KOPT-K1 (cell line): ENCODE measurements around the gene SLC15A5.

Source experiments
- H3K27ac ChIP-seq: fragments of 200-600 bp; sonication (generic); 2 replicates; pipeline ENCODE4 v1.5.1; 2016; ENCODE audit warnings: antibody characterized with exemption, mild to moderate bottlenecking, low read depth, low read length; ENCODE audit not compliant: poor library complexity, severe bottlenecking
- H3K36me3 ChIP-seq: fragments of 200-600 bp; sonication (generic); 2 replicates; pipeline ENCODE4 v1.5.1; 2017; ENCODE audit warnings: antibody characterized with exemption, mild to moderate bottlenecking, low read length, moderate library complexity; ENCODE audit not compliant: insufficient read depth
- H3K9me3 ChIP-seq: fragments of 200-600 bp; sonication (generic); 2 replicates; pipeline ENCODE4 v1.5.1; 2017; ENCODE audit warnings: antibody characterized with exemption, low read length, mild to moderate bottlenecking; ENCODE audit not compliant: insufficient read depth, poor library complexity, severe bottlenecking

Gene SLC15A5

DNA sequence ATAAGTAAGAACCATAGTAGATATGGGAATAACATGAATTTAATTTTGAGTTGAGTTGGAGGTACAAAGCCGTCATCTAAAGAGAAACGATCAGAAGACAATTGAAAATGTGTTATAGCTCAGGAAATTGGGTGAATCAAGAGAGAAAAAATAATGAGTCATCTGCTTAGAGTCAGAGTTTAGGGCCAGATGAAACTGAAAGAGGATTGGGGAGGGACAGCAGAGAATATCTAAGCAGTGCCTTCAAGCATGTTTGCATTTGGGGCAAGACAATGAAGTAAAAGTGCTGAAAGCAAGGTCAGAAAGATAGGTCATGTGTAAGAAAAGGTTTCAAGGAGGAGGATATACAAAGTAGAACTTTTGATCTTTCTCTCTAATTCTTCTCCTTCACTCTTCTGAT lies 49.4 kb downstream of the SLC15A5 start:
- Histone ChIP-seq H3K27ac (no peak overlapping the region), H3K9me3 (no peaks in the 10 kb centered on the region), H3K36me3 (no peaks in the 10 kb centered on the region)

DNA sequence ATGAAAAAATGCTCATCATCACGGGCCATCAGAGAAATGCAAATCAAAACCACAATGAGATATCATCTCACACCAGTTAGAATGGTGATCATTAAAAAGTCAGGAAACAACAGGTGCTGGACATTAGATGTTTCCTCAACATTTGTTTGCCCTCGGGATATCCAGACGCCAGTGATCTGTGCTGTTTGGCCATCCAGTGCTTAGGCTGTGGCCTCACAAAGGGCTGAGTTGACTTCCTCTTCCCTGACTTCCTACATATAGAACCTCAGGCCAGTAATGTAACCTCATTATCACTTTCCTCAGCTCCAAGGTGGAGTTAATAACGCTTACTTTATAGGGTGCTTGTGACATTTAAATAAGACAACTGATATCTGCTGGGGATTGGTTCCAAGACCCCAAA lies 51.8 kb downstream of the SLC15A5 start:
- H3K9me3 ChIP-seq: no peaks in the 10 kb centered on the region

DNA sequence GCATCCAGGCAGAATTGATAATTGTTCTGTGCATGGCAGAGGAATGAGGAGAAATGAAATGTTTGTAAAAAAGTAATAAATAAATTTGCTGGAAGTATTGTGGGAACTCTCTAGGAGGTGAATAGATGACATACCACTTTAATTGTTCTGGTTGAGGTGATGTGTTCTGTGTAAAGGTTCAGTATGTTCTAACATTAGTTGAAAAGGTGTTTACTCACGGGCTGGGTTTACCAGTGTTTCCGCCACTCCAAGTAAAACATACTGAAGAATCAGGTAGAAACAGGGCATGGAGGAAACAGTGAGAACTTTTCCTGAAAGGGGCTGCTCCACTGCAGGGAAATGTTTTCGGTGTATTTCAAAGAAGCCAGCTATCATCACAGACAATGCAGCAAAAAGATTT lies 53.3 kb downstream of the SLC15A5 start:
- Histone ChIP-seq H3K36me3 (no peaks in the 10 kb centered on the region), H3K9me3 (no peaks in the 10 kb centered on the region), H3K27ac (no peak overlapping the region)

More for the DNA sequence above, 51.8 kb downstream of the SLC15A5 start:
- Histone ChIP-seq H3K27ac (no peak overlapping the region), H3K36me3 (no peaks in the 10 kb centered on the region)

DNA sequence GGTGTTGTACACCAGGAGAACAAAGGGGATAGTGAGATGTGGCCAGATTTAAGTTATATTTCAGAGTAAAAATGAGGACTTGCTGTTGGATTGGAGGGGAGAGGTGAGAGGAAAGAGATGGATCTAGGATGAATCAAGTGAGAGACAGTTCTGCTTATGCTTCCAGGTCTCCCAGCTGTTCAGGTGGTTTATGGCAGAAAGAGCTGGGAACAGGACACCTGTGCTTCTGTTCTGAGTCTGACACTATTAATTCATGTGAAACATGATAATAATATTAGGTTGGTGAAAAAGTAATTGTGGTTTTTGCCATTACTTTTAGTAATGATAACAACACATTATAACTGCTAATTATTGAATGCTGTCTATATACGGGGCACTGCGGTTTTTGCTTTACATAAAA lies 55.7 kb downstream of the SLC15A5 start:
- Histone ChIP-seq H3K36me3 (no peaks in the 10 kb centered on the region), H3K27ac (no peak overlapping the region)

DNA sequence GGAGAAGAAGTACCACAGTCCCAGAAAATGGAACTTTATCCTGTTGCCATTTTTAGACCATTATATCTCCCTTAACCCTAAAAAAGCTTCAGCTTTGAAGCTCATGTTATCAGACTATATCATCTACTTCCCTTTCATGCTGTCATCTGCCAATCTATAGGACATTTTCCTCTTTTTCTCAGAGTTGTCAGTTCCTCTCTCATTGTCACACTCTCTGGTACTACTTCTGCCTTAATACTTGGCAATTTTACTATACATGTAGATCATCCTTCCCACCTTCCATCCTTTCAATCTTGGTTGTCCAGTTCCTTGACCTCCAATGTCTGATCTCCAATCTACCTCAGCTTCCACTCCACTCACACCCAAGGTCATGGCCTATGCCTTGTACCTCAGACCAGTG lies 57.4 kb downstream of the SLC15A5 start:
- Histone ChIP-seq H3K36me3 (no peaks in the 10 kb centered on the region), H3K9me3 (no peaks in the 10 kb centered on the region), H3K27ac (no peak overlapping the region)

More for the DNA sequence above, 55.7 kb downstream of the SLC15A5 start:
- no peaks in the 10 kb centered on the region for H3K9me3 ChIP-seq

DNA sequence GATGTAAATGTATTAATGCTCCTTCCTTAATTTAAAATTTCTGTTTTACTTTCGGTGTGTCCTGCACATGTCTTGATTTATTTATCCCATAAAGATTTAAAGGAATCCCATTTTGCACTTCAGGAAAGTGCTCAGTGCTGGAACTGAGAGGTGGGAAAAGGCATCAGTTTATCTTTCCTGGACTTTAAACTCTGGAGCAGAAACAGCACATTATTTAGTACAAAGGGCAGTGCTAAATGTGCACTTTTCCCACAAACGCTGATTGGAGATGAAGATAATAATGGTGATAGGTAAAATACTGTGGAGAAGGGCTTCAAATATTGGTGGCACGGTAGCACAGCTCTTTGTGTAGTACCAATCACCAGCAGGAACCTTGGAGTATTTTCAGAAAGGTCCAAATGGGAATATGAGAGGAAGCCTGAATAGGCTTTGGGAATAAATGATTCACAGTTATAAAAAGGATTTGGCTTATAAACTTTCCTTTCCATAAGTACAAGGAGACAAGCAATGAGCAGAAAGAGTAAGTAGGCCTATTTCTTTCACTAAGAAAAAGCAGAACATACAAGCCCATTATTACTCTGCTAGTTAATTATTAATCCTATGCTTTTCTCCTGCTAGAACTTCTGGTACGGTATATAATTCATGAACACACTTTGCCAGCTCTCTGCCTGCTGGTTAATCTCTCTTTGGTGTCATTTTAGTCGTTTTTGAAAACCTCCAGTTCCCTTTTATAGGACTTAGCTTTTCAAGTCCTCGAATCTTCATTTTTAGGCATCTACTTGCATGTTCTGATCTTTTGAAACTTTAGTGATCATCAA lies 58.3 kb downstream of the SLC15A5 start:
- Histone ChIP-seq H3K36me3 (no peaks in the 10 kb centered on the region), H3K27ac (no peak overlapping the region), H3K9me3 (no peaks in the 10 kb centered on the region)

DNA sequence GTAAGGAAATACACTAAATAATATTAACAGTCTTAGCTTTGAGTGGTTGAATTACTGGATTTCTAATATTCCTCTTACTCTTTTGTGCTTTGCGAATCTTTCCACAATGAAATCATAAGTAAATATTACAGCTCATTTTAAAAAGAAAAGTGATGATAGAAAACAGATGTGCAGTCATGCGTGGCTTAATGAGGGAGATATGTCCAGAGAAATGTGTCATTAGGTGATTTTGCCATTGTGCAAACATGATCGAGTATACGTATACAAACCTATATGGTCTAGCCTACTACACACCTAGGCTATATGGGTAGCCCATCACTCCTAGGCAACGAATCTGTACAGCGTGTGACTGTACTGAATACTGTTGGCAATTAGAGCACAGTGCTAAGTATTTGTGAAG lies 59.3 kb downstream of the SLC15A5 start:
- Histone ChIP-seq H3K9me3 (no peaks in the 10 kb centered on the region), H3K36me3 (no peaks in the 10 kb centered on the region), H3K27ac (no peak overlapping the region)

DNA sequence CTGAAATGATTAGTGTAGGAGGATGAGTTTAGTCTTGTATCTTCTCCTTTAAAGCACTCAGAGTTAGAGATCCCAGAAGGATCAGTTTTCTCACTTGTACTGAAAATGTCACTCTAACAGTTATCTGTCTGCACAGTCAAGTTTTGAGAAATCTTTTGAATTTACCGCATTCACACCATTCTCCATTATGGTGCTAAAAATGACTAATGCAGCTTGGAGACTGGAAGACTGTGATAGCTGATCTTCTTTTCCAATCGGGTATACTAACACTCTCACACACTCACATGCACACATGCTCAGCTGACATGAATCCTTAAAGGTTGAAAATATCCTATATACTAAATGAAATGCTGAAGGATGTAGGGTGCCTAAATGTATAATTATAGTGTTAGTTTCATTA lies 65.8 kb downstream of the SLC15A5 start:
- Histone ChIP-seq H3K9me3 (no peaks in the 10 kb centered on the region), H3K27ac (no peak overlapping the region)

DNA sequence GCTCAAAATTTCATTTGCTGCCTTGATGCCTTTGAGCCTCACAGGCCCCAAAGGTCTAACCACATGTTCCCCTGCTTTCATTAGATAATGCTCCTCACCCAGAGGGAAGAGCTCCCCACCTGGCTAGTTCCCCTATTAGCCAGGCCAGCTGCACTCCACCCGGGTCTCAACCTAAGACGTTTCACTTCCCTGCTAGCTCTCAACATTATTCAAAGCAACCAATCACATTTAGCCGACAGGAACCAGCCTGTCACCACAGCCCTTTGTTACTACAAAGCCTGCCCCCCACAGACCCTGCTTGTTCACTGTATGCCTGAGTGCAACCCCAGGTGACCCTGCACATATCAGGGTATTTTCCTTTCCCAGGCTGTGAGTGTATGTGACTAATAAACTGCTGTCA lies 78.6 kb downstream of the SLC15A5 start:
- H3K27ac ChIP-seq: no peak overlapping the region
- no peaks in the 10 kb centered on the region for H3K9me3 ChIP-seq
- no peaks in the 10 kb centered on the region for H3K36me3 ChIP-seq

More for the DNA sequence above, 65.8 kb downstream of the SLC15A5 start:
- no peaks in the 10 kb centered on the region for H3K36me3 ChIP-seq

DNA sequence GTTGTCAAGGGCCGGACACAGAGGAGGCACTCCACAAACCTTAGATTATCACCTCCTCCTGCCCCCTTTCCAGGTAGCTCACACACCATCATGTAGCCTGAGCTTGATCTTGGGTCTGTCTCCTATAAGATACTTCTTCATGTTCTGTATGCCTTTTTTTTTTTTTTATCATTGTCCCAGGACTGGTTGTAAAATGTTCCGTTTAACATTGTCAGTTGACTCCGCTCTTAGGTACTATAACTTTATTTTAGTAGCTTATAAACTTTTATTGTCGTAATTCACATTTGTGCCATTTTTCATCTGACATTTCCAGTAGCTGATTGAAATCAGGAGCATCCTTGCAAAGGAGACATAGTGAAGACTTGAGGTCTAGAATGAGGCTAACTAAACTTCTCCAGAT lies 79.9 kb downstream of the SLC15A5 start:
- no peaks in the 10 kb centered on the region for H3K36me3 ChIP-seq
- no peaks in the 10 kb centered on the region for H3K9me3 ChIP-seq
- H3K27ac ChIP-seq: no peak overlapping the region

DNA sequence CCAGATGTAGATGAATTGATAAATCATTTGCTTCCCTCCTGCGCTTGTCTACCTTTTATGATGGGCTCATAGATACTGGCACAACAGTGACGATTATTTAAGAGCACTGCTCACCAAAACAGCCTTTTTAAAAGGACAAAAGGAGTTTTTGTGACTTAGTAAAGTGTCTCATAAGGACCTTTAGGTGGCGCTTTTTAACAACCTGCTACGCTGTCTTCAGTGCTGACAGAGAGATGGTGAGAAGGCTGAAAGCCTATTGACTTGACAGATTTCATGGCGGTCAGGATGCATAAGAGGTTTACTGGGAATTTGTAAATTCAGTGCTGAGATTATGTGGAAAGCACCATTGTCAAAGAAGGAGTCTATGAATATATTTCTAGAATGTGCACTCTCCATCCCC lies 87.6 kb downstream of the SLC15A5 start:
- H3K27ac ChIP-seq: no peak overlapping the region
- no peaks in the 10 kb centered on the region for H3K9me3 ChIP-seq
- no peaks in the 10 kb centered on the region for H3K36me3 ChIP-seq

DNA sequence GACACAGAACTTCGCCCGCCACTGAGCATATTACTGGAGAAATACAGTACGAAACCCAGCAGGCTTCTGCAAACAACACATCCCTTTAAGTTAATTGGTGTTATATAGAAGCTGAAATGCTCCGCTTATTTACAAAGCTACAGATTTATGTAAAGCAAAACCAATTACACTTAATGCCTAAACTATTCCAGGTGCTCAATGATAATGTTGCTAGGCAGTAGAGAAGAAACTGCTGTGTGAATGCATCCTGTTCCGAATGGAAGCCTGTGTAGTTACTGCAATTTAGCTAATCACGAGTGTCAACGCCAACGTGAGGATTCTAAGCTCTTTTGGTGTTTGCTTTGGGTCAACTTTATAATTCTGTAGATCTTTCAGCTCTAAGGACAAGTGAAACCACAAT lies 89.8 kb downstream of the SLC15A5 start:
- no peaks in the 10 kb centered on the region for H3K36me3 ChIP-seq
- no peak overlapping the region for H3K27ac ChIP-seq
- no peaks in the 10 kb centered on the region for H3K9me3 ChIP-seq

DNA sequence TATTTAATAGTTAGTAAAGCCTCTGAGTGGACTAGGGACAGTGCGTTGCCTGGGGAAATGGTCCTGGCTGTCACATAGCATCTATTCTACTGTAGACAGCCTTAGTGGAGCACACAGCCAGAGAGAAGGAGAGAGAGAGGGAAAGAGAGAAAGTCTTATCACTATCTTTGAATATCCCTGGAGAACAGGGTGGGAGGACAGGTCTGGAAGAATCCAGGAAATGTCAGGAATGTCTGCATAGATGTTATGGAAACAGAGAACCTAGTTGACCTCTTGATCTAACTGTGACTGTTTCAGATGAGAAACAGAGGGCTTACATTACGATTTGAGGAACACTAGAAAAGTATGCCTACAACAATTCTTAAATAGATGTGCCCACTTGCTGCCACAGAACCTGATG lies 92.8 kb downstream of the SLC15A5 start:
- Histone ChIP-seq H3K27ac (no peak overlapping the region), H3K9me3 (no peaks in the 10 kb centered on the region), H3K36me3 (no peaks in the 10 kb centered on the region)

DNA sequence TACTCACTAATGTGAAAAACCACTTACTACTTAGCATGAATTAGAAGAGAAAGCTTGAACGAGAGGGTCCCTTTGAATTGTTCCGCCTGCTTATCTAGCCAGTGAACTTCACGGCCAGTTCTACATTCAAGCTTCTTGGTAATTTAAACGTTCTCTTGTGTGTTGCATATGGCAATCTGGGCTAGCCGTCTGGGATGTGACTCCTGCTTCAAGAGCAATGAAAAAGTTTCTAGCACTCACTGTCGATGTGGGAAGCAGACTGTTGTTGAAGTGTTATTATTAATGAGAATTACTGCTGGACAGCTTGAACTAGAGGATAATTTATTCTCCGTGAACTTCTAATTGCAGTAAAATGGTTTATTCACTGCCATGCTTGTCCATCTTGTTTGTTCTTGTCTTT lies 93.9 kb downstream of the SLC15A5 start:
- Histone ChIP-seq H3K9me3 (no peaks in the 10 kb centered on the region), H3K36me3 (no peaks in the 10 kb centered on the region), H3K27ac (no peak overlapping the region)

DNA sequence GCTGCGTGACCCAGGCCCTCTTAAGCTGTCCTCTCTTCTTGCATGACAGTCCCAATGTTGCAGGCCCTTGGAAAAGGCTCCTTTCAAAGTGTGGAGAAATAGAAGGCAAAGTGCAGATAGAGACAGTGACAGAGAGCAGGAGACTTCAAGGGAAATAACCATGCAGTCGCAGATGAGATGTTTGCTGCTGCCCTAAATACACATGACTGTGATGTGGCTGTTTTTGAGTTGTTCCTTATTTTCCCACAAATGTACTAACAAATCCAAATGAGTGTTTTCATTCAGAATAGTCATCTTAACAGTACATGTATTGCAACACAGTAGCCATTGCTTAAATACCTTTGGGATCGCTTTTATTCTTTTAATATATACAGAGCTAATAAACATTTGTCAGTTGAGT lies 101.6 kb downstream of the SLC15A5 start:
- Histone ChIP-seq H3K9me3 (no peaks in the 10 kb centered on the region), H3K36me3 (no peaks in the 10 kb centered on the region), H3K27ac (no peak overlapping the region)

DNA sequence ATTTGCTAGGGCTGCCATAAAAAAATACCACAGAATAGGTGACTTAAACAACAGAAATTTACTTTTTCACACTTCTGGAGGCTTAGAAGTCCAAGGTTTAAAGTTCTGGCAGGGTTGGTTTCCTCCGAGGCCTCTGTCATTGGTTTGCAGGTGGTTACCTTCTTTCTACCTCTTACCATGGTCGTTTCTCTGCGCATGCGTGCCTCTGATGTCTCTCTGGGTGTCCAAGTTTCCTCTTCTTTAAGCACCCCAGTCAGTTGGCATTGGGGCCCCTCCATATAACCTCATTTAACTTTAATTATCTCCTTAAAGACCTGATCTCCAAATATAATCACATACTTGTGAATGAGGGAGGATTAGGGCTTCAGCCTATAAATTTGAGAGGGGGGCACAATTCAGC lies 103.2 kb downstream of the SLC15A5 start:
- Histone ChIP-seq H3K36me3 (no peaks in the 10 kb centered on the region), H3K27ac (no peak overlapping the region), H3K9me3 (no peaks in the 10 kb centered on the region)
